ENCODE results near the gene FAM193A. TPM values are rescaled to one million over a fixed set of nuclear protein-coding genes. Genes with fewer than 3 reads are reported as not detected.

FAM193A gene
- total and polyA plus RNA-seq, 2 donors (not counting 1 experiment from before 2014, with no cell fraction given) = 16.0 to 62.7 TPM

- Histone ChIP-seq H3K4me2 (replicated peaks; ENCODE audit: low read depth, low read length, poor library complexity, severe bottlenecking) (no peak overlapping the region), H3K27ac (ENCODE audit: low read length in 2 of 2) (no peak overlapping the region), H3K9me3 (ENCODE audit: control extremely low read depth in 1 of 3, control insufficient read depth in 2 of 3, insufficient read depth in 1 of 3, low read length in 2 of 3) (no peaks in the 10 kb centered on the region), H3K79me2 (ENCODE audit: control insufficient read depth, insufficient read depth, low read length) (no peaks in the 10 kb centered on the region), H3K9ac (ENCODE audit: low read length) (no peak overlapping the region), H2AFZ (ENCODE audit: insufficient read depth, low read depth, low read length, poor library complexity, severe bottlenecking) (no peak overlapping the region), H3K4me3 (ENCODE audit: control extremely low read depth in 1 of 5, extremely low read depth in 1 of 5, insufficient read depth in 1 of 5, low read depth in 2 of 5, low read length in 4 of 5) (no peak overlapping the region), H3K36me3 (replicated peaks in 1 of 2; ENCODE audit: control extremely low read depth in 1 of 2, control insufficient read depth in 1 of 2, extremely low read depth in 1 of 2, insufficient read depth in 2 of 2, low read length in 1 of 2) (peaks cover 1 to 34% of the 10 kb centered on the region in 2 experiments), H3K27me3 (replicated peaks in 1 of 4; ENCODE audit: control extremely low read depth in 1 of 4, control insufficient read depth in 3 of 4, insufficient read depth in 4 of 4, low read length in 3 of 4) (no peaks in the 10 kb centered on the region), H4K20me1 (ENCODE audit: control insufficient read depth, insufficient read depth, low read length, poor library complexity, severe bottlenecking) (no peaks in the 10 kb centered on the region), H3K4me1 (ENCODE audit: control insufficient read depth in 2 of 2, insufficient read depth in 2 of 2, low read length in 2 of 2) (no peaks in the 10 kb centered on the region)
- Mint-ChIP-seq H3K27ac (no peak overlapping the region), H3K4me1 (no peaks in the 10 kb centered on the region), H3K9me3 (ENCODE audit: insufficient read depth) (no peaks in the 10 kb centered on the region), H3K27me3 (no peaks in the 10 kb centered on the region), H3K4me3 (no peak overlapping the region)
- intact Hi-C loops (cut with micrococcal nuclease) = no loop called here
- ATAC-seq (ENCODE audit: low read depth) = no peak
- TF ChIP-seq CTCF (IDR thresholded peaks at IDR 0.05) (no peak), EZH2 (IDR thresholded peaks at IDR 0.05; ENCODE audit: borderline replicate concordance, insufficient read depth, low read depth, low read length, poor library complexity, severe bottlenecking) (no peak)
- 88% methylated on average over 2 of the region's 3 CpGs for WGBS (ENCODE audit: insufficient coverage)
- no peak for DNase-seq
- POLR2A ChIA-PET = interaction anchor here (0.7 kb wide), 1 partner anchor 248 kb away, joined by 5 read pairs; no protein-coding TSS in a partner anchor
- CTCF ChIA-PET = interaction anchor here (0.6 to 1.4 kb wide), 2 partner anchors 162 to 508 kb away, joined by 3 to 4 read pairs; no protein-coding TSS in a partner anchor
These were observed 191.8 kb downstream of the FAM193A start for GRCh38 chr4:2728221-2728620.

GRCh38 chr4:2728806-2729532 is 192.5 kb downstream of the FAM193A start:
- no peak overlapping the region for H3K4me3 Mint-ChIP-seq
- DNase-seq = no peak
- POLR2A ChIA-PET = no interaction called here
- no peaks in the 10 kb centered on the region for H3K9me3 ChIP-seq (ENCODE audit: control extremely low read depth in 1 of 3, control insufficient read depth in 2 of 3, insufficient read depth in 1 of 3, low read length in 2 of 3)
- no peak for ATAC-seq (ENCODE audit: low read depth)
- intact Hi-C loops (cut with micrococcal nuclease) = no loop called here
- no peaks in the 10 kb centered on the region for H3K4me1 Mint-ChIP-seq
- no peaks in the 10 kb centered on the region for H3K4me1 ChIP-seq (ENCODE audit: control insufficient read depth in 2 of 2, insufficient read depth in 2 of 2, low read length in 2 of 2)
- peak overlapping the region; percentile 50 for H3K27ac Mint-ChIP-seq
- no peak overlapping the region for H2AFZ ChIP-seq (ENCODE audit: insufficient read depth, low read depth, low read length, poor library complexity, severe bottlenecking)
- TF ChIP-seq CTCF (IDR thresholded peaks at IDR 0.05) (no peak), EZH2 (IDR thresholded peaks at IDR 0.05; ENCODE audit: borderline replicate concordance, insufficient read depth, low read depth, low read length, poor library complexity, severe bottlenecking) (no peak)
- H3K9ac ChIP-seq (ENCODE audit: low read length) = no peak overlapping the region
- H3K27me3 ChIP-seq (replicated peaks in 1 of 4; ENCODE audit: control extremely low read depth in 1 of 4, control insufficient read depth in 3 of 4, insufficient read depth in 4 of 4, low read length in 3 of 4) = no peaks in the 10 kb centered on the region
- no peak overlapping the region for H3K4me2 ChIP-seq (replicated peaks; ENCODE audit: low read depth, low read length, poor library complexity, severe bottlenecking)
- no peaks in the 10 kb centered on the region for H4K20me1 ChIP-seq (ENCODE audit: control insufficient read depth, insufficient read depth, low read length, poor library complexity, severe bottlenecking)
- peaks cover 1 to 39% of the 10 kb centered on the region in 2 experiments for H3K36me3 ChIP-seq (replicated peaks in 1 of 2; ENCODE audit: control extremely low read depth in 1 of 2, control insufficient read depth in 1 of 2, extremely low read depth in 1 of 2, insufficient read depth in 2 of 2, low read length in 1 of 2)
- CTCF ChIA-PET = interaction anchor here (0.7 to 1.6 kb wide), 2 partner anchors 143 to 558 kb away, joined by 4 read pairs; no protein-coding TSS in a partner anchor
- H3K27me3 Mint-ChIP-seq = no peaks in the 10 kb centered on the region
- no peak overlapping the region for H3K27ac ChIP-seq (ENCODE audit: low read length in 2 of 2)
- H3K79me2 ChIP-seq (ENCODE audit: control insufficient read depth, insufficient read depth, low read length) = no peaks in the 10 kb centered on the region
- no peaks in the 10 kb centered on the region for H3K9me3 Mint-ChIP-seq (ENCODE audit: insufficient read depth)
- 98% methylated on average over 7 of the region's 12 CpGs for WGBS (ENCODE audit: insufficient coverage)
- no peak overlapping the region for H3K4me3 ChIP-seq (ENCODE audit: control extremely low read depth in 1 of 5, extremely low read depth in 1 of 5, insufficient read depth in 1 of 5, low read depth in 2 of 5, low read length in 4 of 5)

All from B cell (primary cell).